ENCODE measurements around the gene SPNS3.

Gene SPNS3

GRCh38 chr17:4443476-4443875 is 9.7 kb downstream of the SPNS3 start:
- Histone ChIP-seq H3K27ac (ENCODE audit: low read depth, low read length) (no peak overlapping the region), H3K18ac (ENCODE audit: low read length) (no peak overlapping the region), H3K4me1 (ENCODE audit: control insufficient read depth in 1 of 2, insufficient read depth in 2 of 2, low read length in 2 of 2) (peaks cover 14 to 16% of the 10 kb centered on the region in 2 experiments), H3K9me3 (ENCODE audit: insufficient read depth, low read depth, low read length) (no peaks in the 10 kb centered on the region), H2BK120ac (ENCODE audit: insufficient read depth, low read length, poor library complexity) (no peak overlapping the region), H3K27me3 (ENCODE audit: insufficient read depth, low read length) (no peaks in the 10 kb centered on the region), H3K4me2 (ENCODE audit: low read length) (no peak overlapping the region), H4K8ac (ENCODE audit: low read depth, low read length) (no peak overlapping the region), H3K9ac (ENCODE audit: low read length) (no peak overlapping the region), H4K12ac (ENCODE audit: low read depth, low read length) (no peak overlapping the region), H2BK5ac (ENCODE audit: low read depth, low read length, poor library complexity) (no peak overlapping the region), H4K91ac (ENCODE audit: low read depth, low read length) (no peak overlapping the region), H3K4me3 (ENCODE audit: low read depth, low read length) (no peak overlapping the region), H3K79me2 (ENCODE audit: control insufficient read depth, insufficient read depth, low read length, poor library complexity) (no peaks in the 10 kb centered on the region), H3K23ac (ENCODE audit: low read length) (no peak overlapping the region), H3K14ac (ENCODE audit: low read length) (no peak overlapping the region), H3K79me1 (ENCODE audit: low read length) (peaks cover 12% of the 10 kb centered on the region), H3K4ac (ENCODE audit: low read depth, low read length) (no peak overlapping the region), H3K36me3 (ENCODE audit: control insufficient read depth in 1 of 2, insufficient read depth in 2 of 2, low read length in 2 of 2) (no peaks in the 10 kb centered on the region), H2BK12ac (ENCODE audit: low read length) (no peak overlapping the region), H2AFZ (ENCODE audit: insufficient read depth, low read length, poor library complexity) (no peak overlapping the region), H2AK5ac (ENCODE audit: low read length) (no peak overlapping the region)
- WGBS (ENCODE audit: extremely low coverage, insufficient coverage, insufficient read length) = no CpG with 5 or more reads among the region's 6 CpGs
- DNase-seq = no peak

- Histone ChIP-seq H4K12ac (ENCODE audit: low read depth, low read length) (no peak overlapping the region), H4K91ac (ENCODE audit: low read depth, low read length) (peak overlapping the region; percentile 4), H3K9me3 (ENCODE audit: insufficient read depth, low read depth, low read length) (no peaks in the 10 kb centered on the region), H3K79me2 (ENCODE audit: control insufficient read depth, insufficient read depth, low read length, poor library complexity) (no peaks in the 10 kb centered on the region), H3K27ac (ENCODE audit: low read depth, low read length) (no peak overlapping the region), H2BK120ac (ENCODE audit: insufficient read depth, low read length, poor library complexity) (no peak overlapping the region), H3K36me3 (ENCODE audit: control insufficient read depth in 1 of 2, insufficient read depth in 2 of 2, low read length in 2 of 2) (no peaks in the 10 kb centered on the region), H2BK5ac (ENCODE audit: low read depth, low read length, poor library complexity) (no peak overlapping the region), H3K9ac (ENCODE audit: low read length) (no peak overlapping the region), H3K14ac (ENCODE audit: low read length) (no peak overlapping the region), H3K23ac (ENCODE audit: low read length) (no peak overlapping the region), H3K4me3 (ENCODE audit: low read depth, low read length) (no peak overlapping the region), H3K4me1 (ENCODE audit: control insufficient read depth in 1 of 2, insufficient read depth in 2 of 2, low read length in 2 of 2) (peaks cover 15 to 17% of the 10 kb centered on the region in 2 experiments), H3K27me3 (ENCODE audit: insufficient read depth, low read length) (no peaks in the 10 kb centered on the region), H3K4ac (ENCODE audit: low read depth, low read length) (no peak overlapping the region), H3K79me1 (ENCODE audit: low read length) (peaks cover 14% of the 10 kb centered on the region), H4K8ac (ENCODE audit: low read depth, low read length) (no peak overlapping the region), H2AK5ac (ENCODE audit: low read length) (peak overlapping the region; percentile 55), H3K4me2 (ENCODE audit: low read length) (no peak overlapping the region), H2AFZ (ENCODE audit: insufficient read depth, low read length, poor library complexity) (no peak overlapping the region), H3K18ac (ENCODE audit: low read length) (no peak overlapping the region), H2BK12ac (ENCODE audit: low read length) (peak overlapping the region; percentile 23)
- WGBS (ENCODE audit: extremely low coverage, insufficient coverage, insufficient read length) = no CpG with 5 or more reads among the region's 18 CpGs
- no peak for DNase-seq
Observed at GRCh38 chr17:4444782-4445473, 11.2 kb downstream of the SPNS3 start.

- Histone ChIP-seq H3K4ac (ENCODE audit: low read depth, low read length) (no peak overlapping the region), H3K27ac (ENCODE audit: low read depth, low read length) (no peak overlapping the region), H3K9ac (ENCODE audit: low read length) (no peak overlapping the region), H4K12ac (ENCODE audit: low read depth, low read length) (no peak overlapping the region), H3K23ac (ENCODE audit: low read length) (no peak overlapping the region), H3K4me1 (ENCODE audit: control insufficient read depth in 1 of 2, insufficient read depth in 2 of 2, low read length in 2 of 2) (peaks cover 15 to 16% of the 10 kb centered on the region in 2 experiments), H4K91ac (ENCODE audit: low read depth, low read length) (no peak overlapping the region), H3K27me3 (ENCODE audit: insufficient read depth, low read length) (no peaks in the 10 kb centered on the region), H2BK5ac (ENCODE audit: low read depth, low read length, poor library complexity) (no peak overlapping the region), H2AK5ac (ENCODE audit: low read length) (peak overlapping the region; percentile 6), H2AFZ (ENCODE audit: insufficient read depth, low read length, poor library complexity) (no peak overlapping the region), H3K36me3 (ENCODE audit: control insufficient read depth in 1 of 2, insufficient read depth in 2 of 2, low read length in 2 of 2) (no peaks in the 10 kb centered on the region), H2BK120ac (ENCODE audit: insufficient read depth, low read length, poor library complexity) (no peak overlapping the region), H3K14ac (ENCODE audit: low read length) (no peak overlapping the region), H4K8ac (ENCODE audit: low read depth, low read length) (no peak overlapping the region), H3K4me3 (ENCODE audit: low read depth, low read length) (no peak overlapping the region), H3K79me1 (ENCODE audit: low read length) (peaks cover 14% of the 10 kb centered on the region), H3K79me2 (ENCODE audit: control insufficient read depth, insufficient read depth, low read length, poor library complexity) (no peaks in the 10 kb centered on the region), H3K18ac (ENCODE audit: low read length) (no peak overlapping the region), H2BK12ac (ENCODE audit: low read length) (no peak overlapping the region), H3K4me2 (ENCODE audit: low read length) (no peak overlapping the region), H3K9me3 (ENCODE audit: insufficient read depth, low read depth, low read length) (no peaks in the 10 kb centered on the region)
- no peak for DNase-seq
- no CpG with 5 or more reads among the region's 13 CpGs for WGBS (ENCODE audit: extremely low coverage, insufficient coverage, insufficient read length)
Observed at GRCh38 chr17:4445731-4446130, 12.0 kb downstream of the SPNS3 start.

GRCh38 chr17:4446326-4447071 is 12.8 kb downstream of the SPNS3 start:
- Histone ChIP-seq H3K23ac (ENCODE audit: low read length) (no peak overlapping the region), H3K79me2 (ENCODE audit: control insufficient read depth, insufficient read depth, low read length, poor library complexity) (no peaks in the 10 kb centered on the region), H3K4me2 (ENCODE audit: low read length) (no peak overlapping the region), H4K12ac (ENCODE audit: low read depth, low read length) (no peak overlapping the region), H3K36me3 (ENCODE audit: control insufficient read depth in 1 of 2, insufficient read depth in 2 of 2, low read length in 2 of 2) (no peaks in the 10 kb centered on the region), H3K4me3 (ENCODE audit: low read depth, low read length) (no peak overlapping the region), H3K79me1 (ENCODE audit: low read length) (peaks cover 14% of the 10 kb centered on the region), H3K27ac (ENCODE audit: low read depth, low read length) (no peak overlapping the region), H3K4ac (ENCODE audit: low read depth, low read length) (no peak overlapping the region), H3K14ac (ENCODE audit: low read length) (no peak overlapping the region), H3K27me3 (ENCODE audit: insufficient read depth, low read length) (no peaks in the 10 kb centered on the region), H2BK120ac (ENCODE audit: insufficient read depth, low read length, poor library complexity) (peak overlapping the region; percentile 8), H4K8ac (ENCODE audit: low read depth, low read length) (no peak overlapping the region), H3K18ac (ENCODE audit: low read length) (no peak overlapping the region), H2AK5ac (ENCODE audit: low read length) (peak overlapping the region; percentile 54), H3K9me3 (ENCODE audit: insufficient read depth, low read depth, low read length) (no peaks in the 10 kb centered on the region), H2BK12ac (ENCODE audit: low read length) (peak overlapping the region; percentile 19), H3K9ac (ENCODE audit: low read length) (no peak overlapping the region), H4K91ac (ENCODE audit: low read depth, low read length) (peak overlapping the region; percentile 41), H3K4me1 (ENCODE audit: control insufficient read depth in 1 of 2, insufficient read depth in 2 of 2, low read length in 2 of 2) (peaks cover 15 to 16% of the 10 kb centered on the region in 2 experiments), H2AFZ (ENCODE audit: insufficient read depth, low read length, poor library complexity) (no peak overlapping the region), H2BK5ac (ENCODE audit: low read depth, low read length, poor library complexity) (no peak overlapping the region)
- WGBS (ENCODE audit: extremely low coverage, insufficient coverage, insufficient read length) = no CpG with 5 or more reads among the region's 20 CpGs
- DNase-seq = no peak

Measured in trophoblast cell (in vitro differentiated cells and primary cell).